Measurements from ENCODE around the gene ZNF746.

DNA sequence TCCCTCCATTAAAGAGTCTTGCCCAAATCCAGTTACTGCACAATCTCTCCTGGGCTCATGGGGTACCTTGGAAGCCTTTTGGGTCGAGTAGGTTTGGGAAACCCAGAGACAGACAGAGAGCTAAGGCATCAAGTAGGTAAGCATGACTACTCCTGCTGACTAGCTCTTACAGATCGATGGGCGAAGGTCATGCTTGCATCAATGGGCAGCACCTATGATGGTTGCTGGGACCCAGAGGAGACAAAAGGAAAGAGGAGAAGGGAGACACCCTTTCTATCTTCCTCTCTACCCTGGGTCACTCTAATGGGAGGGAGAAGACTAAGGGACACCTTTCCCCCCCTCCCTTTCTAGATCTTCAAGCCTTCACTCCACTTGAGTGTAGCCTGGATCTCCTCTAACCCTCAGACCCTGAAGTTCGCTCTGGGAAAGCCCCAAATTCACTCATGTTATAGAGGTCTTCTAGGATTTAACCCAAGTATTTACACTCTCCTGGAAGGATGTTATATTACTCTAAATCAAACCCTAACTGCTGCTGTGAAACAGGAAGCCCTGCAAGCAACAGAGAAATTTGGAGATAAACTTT, 31.6 kb upstream of the ZNF746 start:
- TF ChIP-seq EZH2 (IDR thresholded peaks at IDR 0.05), result no peak
- no peak for TF ChIP-seq POLR2AphosphoS5 (IDR thresholded peaks at IDR 0.05; ENCODE audit: borderline replicate concordance, low read depth, low read length)
- no peak for TF ChIP-seq FOXP2 (optimal IDR thresholded peaks at IDR 0.05; ENCODE audit: control extremely low read depth, extremely low read length, insufficient read depth)
